Right lobe of liver (tissue), 6 donors: Measurements from ENCODE around the gene GABRB3. TPM values are rescaled to one million over a fixed set of nuclear protein-coding genes. Genes with fewer than 3 reads are reported as not detected.

Source experiments
- ATAC-seq, 4 donors: fragments of 200-7000 bp; cut with Tn5 transposase; one replicate each; pipeline ENCODE4 v1.9.1; 2020; ENCODE audit warnings: mild to moderate bottlenecking in 4 of 4, moderate library complexity in 4 of 4
- DNase-seq, 3 donors: peaks; one replicate each; pipeline ENCODE4 v3.0.0-alpha.2; 2020
- H3K27ac ChIP-seq, 3 donors: fragments of 200-600 bp; one replicate each; pipeline ENCODE4 v1.8.0; 2022
- H3K27me3 ChIP-seq, 2 donors: fragments of 200-600 bp; one replicate each; pipeline ENCODE4 v1.8.0; 2022
- H3K36me3 ChIP-seq, 4 donors: fragments of 200-600 bp; sonication (generic) in 1 of 4; one replicate each; pipeline versions ENCODE4 v1.5.1 to v1.8.0; 2017 to 2022; ENCODE audit warnings: control low read depth in 1 of 4
- H3K4me1 ChIP-seq, 4 donors: fragments of 200-600 bp; sonication (generic) in 1 of 4; one replicate each; pipeline versions ENCODE4 v1.5.1 to v1.8.0; 2017 to 2022; ENCODE audit warnings: control low read depth in 1 of 4
- H3K4me3 ChIP-seq, 3 donors: fragments of 200-600 bp; one replicate each; pipeline ENCODE4 v1.8.0; 2022
- H3K9me3 ChIP-seq, 4 donors: fragments of 200-600 bp; sonication (generic) in 1 of 4; one replicate each; pipeline versions ENCODE4 v1.5.1 to v1.8.0; 2017 to 2022; ENCODE audit warnings: control low read depth in 1 of 4
- POLR2A ChIP-seq: fragments of 450-650 bp; IDR thresholded peaks from one replicate; pipeline ENCODE4 v1.6.1; 2017; ENCODE audit warnings: antibody characterized with exemption, mild to moderate bottlenecking
- WGBS: methylation state at CpG from one replicate; pipeline ENCODE4 v1.1.6; 2018; ENCODE audit warnings: low coverage, low lambda C conversion rate; ENCODE audit not compliant: insufficient coverage; ENCODE audit errors: missing lambda C conversion rate; 5-methylcytosine and 5-hydroxymethylcytosine counted together
- intact Hi-C, 2 donors: fragments of 100-400 bp; cut with DNase I; formaldehyde crosslinking; loops; one replicate each; pipeline versions ENCODE4 v1.11.2 to v1.14.1; 2022
- total RNA-seq, 6 experiments: library from RNA; depleted of rRNA in 2 of 6; stranded (reverse); fragments of >200 nt in 2 of 6; fragmentation: NEBNext Ultra II Directional in 3 of 6; extraction: Animal tissue kit (Norgen Biotek cat#: 25700) in 3 of 6; gene quantifications; one replicate each; pipeline versions ENCODE4 v1.1.0 to v1.2.4, GENCODE V29; 2016 to 2023
- TF ChIP-seq, protein P1 (sequence below), 4 donors: fragments of 200-600 bp in 3 of 4; fragments of 450-650 bp in 1 of 4; IDR thresholded peaks; one replicate each; pipeline versions ENCODE4 v1.5.1 to v1.8.0; 2016 to 2022; ENCODE audit warnings: antibody characterized with exemption in 4 of 4, mild to moderate bottlenecking in 2 of 4
- donor health status: DM: no; HTN: yes; CAD: no.
- donor health status: DM: no; HTN: no; CAD: no.
- donor health status: DM: no; HTN: no; CAD: no.
- donor health status: DM: no; HTN: yes; CAD: no.
- donor health status: DM: no; HTN: yes; CAD: no.

Gene GABRB3
- total RNA-seq, 6 experiments from 2014 or later, result 0.49 to 2.7 (median 1.4) TPM

DNA sequence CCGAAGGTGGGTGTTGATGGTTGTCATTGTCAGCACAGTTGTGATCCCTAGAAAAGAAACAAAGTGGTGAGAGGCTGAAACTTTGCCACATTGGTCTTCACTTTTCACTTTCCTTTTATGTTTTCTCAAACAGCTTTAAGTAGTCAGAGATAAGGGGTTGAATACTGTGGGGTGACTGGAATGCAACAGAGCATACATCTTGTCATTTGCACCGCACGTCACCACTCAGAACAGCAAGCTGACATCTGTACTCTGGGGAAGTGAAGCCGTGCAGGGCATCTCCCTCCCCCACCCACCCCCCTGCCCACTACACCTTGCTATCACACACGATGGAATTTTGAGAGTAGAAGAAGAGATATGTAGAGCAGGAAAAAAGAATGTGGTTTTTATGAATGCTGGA lies 211.7 kb downstream of the GABRB3 start:
- Histone ChIP-seq H3K9me3 (no peaks in the 10 kb centered on the region), H3K4me3 (no peak overlapping the region), H3K4me1 (no peaks in the 10 kb centered on the region), H3K27ac (no peak overlapping the region), H3K27me3 (no peaks in the 10 kb centered on the region), H3K36me3 (no peaks in the 10 kb centered on the region)
- intact Hi-C loops, result no loop called here
- WGBS, result 26% methylated on average over 5 of the region's 5 CpGs
- DNase-seq (no peak), ATAC-seq (no peak)
- TF ChIP-seq POLR2A, result no peak
- TF ChIP-seq, protein P1, sequence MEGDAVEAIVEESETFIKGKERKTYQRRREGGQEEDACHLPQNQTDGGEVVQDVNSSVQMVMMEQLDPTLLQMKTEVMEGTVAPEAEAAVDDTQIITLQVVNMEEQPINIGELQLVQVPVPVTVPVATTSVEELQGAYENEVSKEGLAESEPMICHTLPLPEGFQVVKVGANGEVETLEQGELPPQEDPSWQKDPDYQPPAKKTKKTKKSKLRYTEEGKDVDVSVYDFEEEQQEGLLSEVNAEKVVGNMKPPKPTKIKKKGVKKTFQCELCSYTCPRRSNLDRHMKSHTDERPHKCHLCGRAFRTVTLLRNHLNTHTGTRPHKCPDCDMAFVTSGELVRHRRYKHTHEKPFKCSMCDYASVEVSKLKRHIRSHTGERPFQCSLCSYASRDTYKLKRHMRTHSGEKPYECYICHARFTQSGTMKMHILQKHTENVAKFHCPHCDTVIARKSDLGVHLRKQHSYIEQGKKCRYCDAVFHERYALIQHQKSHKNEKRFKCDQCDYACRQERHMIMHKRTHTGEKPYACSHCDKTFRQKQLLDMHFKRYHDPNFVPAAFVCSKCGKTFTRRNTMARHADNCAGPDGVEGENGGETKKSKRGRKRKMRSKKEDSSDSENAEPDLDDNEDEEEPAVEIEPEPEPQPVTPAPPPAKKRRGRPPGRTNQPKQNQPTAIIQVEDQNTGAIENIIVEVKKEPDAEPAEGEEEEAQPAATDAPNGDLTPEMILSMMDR (IDR thresholded peaks at IDR 0.05), result no peak

DNA sequence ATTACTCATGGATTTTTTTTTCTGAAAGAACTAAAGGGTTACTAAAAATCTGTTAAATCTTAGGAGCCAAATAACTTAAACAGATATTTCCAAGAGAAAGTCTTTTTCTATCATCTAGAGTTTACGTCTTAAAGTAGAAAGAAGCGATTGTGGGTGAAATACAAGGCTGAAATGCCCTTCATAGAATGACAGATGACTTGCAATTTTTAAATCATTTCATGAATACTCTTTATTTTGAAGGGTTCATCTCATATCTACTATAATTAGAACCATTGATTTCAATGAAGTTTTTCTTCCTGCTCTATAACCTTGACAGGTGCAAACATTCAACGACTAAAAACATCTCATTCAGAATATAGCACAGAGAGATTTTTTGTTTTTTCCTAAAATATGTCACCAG lies 217.0 kb downstream of the GABRB3 start:
- H3K27me3 ChIP-seq, result no peaks in the 10 kb centered on the region
- TF ChIP-seq, protein P1 (IDR thresholded peaks at IDR 0.05), result no peak
- TF ChIP-seq POLR2A, result no peak
- no peaks in the 10 kb centered on the region for H3K36me3 ChIP-seq
- DNase-seq (no peak), ATAC-seq (no peak)
- no peaks in the 10 kb centered on the region for H3K4me1 ChIP-seq
- H3K27ac ChIP-seq, result no peak overlapping the region
- WGBS, result 44% methylated on average over 3 of the region's 3 CpGs
- H3K9me3 ChIP-seq, result no peaks in the 10 kb centered on the region
- no peak overlapping the region for H3K4me3 ChIP-seq
- intact Hi-C loops, result no loop called here

DNA sequence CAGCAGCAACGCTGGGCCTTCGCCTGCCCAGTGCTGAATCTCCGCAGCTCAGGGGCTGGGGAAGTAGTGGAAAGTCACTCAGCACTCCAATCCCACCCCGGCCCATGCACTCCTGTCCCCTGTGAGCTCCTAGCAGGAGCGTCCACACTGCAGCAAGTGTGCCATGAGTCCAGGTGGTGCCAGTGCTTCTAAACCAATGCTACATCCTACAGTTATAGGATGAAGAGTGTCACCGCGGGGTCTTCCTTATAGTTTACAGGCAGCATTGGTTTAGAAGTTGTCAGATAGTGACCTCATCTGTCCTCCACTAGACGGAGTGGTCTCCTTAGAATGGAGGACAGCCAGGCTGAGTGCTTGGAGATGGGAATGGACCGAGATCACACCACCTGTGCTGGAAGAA lies 221.4 kb downstream of the GABRB3 start:
- Histone ChIP-seq H3K36me3 (no peaks in the 10 kb centered on the region), H3K4me3 (no peak overlapping the region), H3K27ac (no peak overlapping the region), H3K4me1 (no peaks in the 10 kb centered on the region), H3K9me3 (no peaks in the 10 kb centered on the region), H3K27me3 (no peaks in the 10 kb centered on the region)
- intact Hi-C loops, result no loop called here
- TF ChIP-seq POLR2A, result no peak
- TF ChIP-seq, protein P1 (IDR thresholded peaks at IDR 0.05), result no peak
- no peak for ATAC-seq
- no CpG with 5 or more reads among the region's 9 CpGs for WGBS
- DNase-seq, result no peak

- no peak for DNase-seq
- Histone ChIP-seq H3K9me3 (no peaks in the 10 kb centered on the region), H3K36me3 (no peaks in the 10 kb centered on the region), H3K4me3 (no peak overlapping the region), H3K27me3 (no peaks in the 10 kb centered on the region), H3K27ac (no peak overlapping the region), H3K4me1 (no peaks in the 10 kb centered on the region)
- TF ChIP-seq, protein P1 (IDR thresholded peaks at IDR 0.05), result no peak
- no peak for TF ChIP-seq POLR2A
- 37% methylated on average over 3 of the region's 3 CpGs for WGBS
- ATAC-seq, result no peak
- intact Hi-C loops, result no loop called here
Measured at GRCh38 chr15:26550880-26551279, 222.0 kb downstream of the GABRB3 start.

DNA sequence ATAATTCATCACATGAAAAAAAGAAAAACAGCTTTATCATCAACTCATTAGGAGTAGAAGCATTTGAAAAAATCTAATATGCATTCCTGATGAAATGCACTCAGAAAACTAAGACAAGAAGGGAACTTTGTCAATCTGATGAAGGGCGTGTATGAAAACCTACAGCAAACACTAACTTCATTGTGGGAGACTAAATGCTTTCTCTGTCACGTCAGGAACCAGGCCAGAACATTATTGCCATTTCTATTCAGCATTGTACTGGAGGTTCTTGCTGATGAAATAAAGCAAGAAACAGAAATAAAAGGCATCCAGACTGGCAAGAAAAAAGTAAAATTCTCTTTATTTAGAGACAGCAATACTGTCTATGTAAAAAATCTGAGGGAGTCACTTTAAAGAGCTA lies 235.2 kb downstream of the GABRB3 start:
- no peak for ATAC-seq
- TF ChIP-seq, protein P1 (IDR thresholded peaks at IDR 0.05), result no peak
- TF ChIP-seq POLR2A, result no peak
- no peak overlapping the region for H3K4me3 ChIP-seq
- H3K27ac ChIP-seq, result no peak overlapping the region
- H3K4me1 ChIP-seq, result no peaks in the 10 kb centered on the region
- intact Hi-C loops, result no loop called here
- no peaks in the 10 kb centered on the region for H3K9me3 ChIP-seq
- H3K36me3 ChIP-seq, result no peaks in the 10 kb centered on the region
- 24% methylated on average over 2 of the region's 2 CpGs for WGBS
- DNase-seq, result no peak
- no peaks in the 10 kb centered on the region for H3K27me3 ChIP-seq
